Left hindlimb (tissue), 1 donor: Measurements from ENCODE around the gene NTRK3.

Source experiments
- DNase-seq: peaks from one replicate; pipeline ENCODE4 v3.0.0-alpha.2; 2018

The NTRK3 gene

DNA sequence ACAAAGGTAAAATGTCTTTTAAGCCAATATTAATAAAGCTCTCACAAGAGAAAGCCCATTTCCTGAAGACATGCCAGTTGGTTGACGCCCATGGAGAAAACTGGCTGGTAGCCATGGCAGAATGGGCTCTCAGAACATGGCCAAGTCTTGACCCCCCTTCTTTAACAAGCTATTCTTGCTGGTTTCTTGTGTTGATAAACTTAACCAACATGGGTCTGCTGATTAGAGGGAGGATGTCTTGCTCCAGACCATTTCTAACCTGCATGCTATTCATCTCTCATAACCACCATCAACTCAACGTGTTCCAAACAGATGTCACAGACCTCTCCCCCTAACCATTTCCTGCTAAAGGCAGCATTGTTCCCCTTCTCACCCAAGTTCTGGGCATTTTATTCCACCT, 25.7 kb downstream of the NTRK3 start:
- no peak for DNase-seq

- no peak for DNase-seq
Measured at GRCh38 chr15:88225461-88225860, 31.1 kb downstream of the NTRK3 start.

DNA sequence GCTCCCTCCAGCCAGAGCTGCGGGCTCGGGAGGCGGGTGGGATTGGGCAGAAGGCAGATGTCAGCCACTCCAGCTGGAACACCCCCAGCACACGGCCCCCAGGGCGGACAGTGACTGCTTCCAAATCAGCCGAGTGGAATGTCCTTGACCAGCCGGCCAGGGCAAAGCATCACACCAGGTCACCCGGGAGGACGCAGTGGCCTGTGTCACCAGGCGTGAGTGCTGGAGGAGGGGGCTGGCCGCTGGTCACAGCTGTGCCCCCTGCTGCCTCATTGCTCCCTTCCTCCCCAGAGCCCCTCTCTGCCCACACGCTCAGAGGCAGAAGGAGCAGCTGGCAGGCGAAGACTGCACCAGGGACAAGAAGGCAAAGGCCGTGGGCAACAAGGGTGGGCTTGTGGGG, 33.5 kb downstream of the NTRK3 start:
- no peak for DNase-seq

- no peak for DNase-seq
Measured at GRCh38 chr15:88221836-88222235, 34.7 kb downstream of the NTRK3 start.

DNA sequence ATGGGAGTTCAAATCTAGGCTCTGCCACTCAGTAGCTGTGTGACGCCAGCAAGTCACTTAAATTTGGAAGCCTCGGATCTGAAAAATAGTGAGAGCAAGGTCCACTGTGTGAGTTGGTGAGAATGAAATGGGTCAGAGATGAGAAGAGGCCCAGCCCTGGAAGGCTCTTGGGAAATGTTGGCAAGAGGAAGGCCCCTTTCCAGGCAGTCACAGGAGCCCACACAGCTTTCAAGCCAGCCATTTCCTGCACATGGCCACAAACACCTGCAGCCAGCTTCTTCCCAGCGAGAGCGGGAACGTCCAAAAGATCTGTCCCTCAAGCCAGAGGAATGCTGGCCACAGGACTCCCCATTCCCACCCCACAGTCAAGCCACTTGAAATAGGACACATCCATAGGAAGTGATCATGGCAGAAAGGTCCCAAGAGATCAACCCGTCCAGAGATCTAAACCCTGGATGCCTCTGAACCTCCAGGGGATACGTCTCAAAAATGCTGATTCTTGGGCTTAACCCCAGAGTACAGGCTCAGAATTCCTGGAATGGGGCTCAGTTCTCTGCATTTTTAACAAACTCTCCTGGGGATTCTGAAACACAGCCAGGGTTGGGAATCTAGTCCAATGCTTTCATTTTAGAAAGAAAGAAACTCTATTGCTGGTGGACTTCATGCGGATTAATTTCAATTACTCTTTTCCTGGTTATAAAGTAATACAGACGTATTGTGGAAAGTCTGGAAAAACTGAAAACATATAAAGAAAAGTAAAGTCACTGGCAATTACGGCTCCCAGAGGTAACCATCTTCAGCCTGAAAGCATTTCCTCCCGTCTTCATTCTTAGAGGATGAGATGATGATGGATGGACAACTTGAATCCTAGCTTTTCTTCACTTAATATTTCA, 35.9 kb downstream of the NTRK3 start:
- no peak for DNase-seq

GRCh38 chr15:88219623-88220022, 36.9 kb downstream of the NTRK3 start:
- no peak for DNase-seq

DNA sequence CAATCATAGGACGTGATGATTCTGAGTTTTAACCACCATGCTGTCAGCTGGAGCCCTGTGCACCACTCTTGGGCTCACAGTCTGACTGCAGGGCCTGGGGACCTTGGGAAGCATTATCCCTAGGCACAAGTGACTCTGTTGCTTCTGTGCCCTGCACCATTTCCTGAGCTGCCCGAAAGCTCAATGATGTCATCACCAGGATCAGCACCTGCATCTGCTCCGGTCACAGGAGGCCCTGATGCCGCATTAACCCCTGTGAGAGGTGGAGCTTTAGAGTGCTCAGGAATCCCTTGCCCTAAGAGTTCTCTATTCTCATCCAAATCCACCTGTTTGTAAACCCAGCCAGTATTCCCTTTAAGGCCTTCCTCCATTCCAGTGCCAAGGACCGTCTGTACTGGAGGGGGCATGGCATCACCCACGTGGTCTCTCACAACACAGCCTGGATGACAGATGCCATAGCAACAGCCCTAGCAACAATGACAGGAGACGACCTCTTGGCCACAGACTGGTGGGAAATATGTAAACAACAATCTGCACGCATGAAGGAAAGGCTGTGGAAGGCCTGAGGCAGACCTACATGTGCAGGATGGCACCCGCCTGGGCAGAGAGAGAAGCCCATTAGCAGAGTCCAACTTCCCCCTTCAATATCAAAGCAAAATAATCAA, 37.9 kb downstream of the NTRK3 start:
- DNase-seq, result no peak

- no peak for DNase-seq
Measured at GRCh38 chr15:88215066-88215648, 41.4 kb downstream of the NTRK3 start.

DNA sequence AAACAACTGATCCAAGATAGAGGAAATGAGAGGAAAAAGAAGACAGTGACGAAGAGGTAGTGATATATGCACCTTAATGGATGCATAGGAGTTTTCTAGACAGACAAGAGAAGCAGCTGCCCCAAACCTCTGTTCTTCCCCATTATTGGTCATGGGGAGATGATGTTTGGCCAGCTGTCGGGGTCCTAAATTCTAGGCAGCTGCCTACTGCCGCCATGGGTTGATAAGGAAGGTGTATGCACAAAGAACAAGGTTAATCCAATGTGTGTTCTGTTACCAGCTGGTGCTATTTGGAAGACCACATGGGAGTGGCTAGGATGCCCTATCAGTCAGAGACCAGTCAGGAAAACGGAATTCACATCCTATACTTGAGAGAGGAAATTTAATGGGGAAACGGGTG, 47.4 kb downstream of the NTRK3 start:
- DNase-seq, result no peak

DNA sequence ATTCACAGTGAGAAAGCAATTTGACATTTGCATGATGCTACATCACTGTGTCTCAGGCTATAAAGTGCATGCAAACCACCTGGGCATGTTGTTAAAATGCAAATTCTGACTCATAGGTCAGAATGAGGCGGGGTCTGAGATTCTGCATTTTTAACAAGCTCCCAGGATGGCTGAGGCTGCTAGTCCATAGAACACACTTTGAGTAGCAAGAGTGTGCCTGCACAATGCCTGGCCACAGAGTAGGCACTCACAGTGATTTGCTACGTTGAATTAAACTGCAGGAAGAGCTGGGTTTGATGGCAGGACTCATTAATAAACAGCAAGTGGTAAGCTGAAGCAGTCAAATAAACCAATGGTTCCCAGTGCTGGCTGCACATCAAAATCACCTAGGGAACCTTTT, 48.1 kb downstream of the NTRK3 start:
- no peak for DNase-seq

- no peak for DNase-seq
Measured at GRCh38 chr15:88207565-88207964, 49.0 kb downstream of the NTRK3 start.

- DNase-seq, result no peak
Measured at GRCh38 chr15:88204584-88204983, 52.0 kb downstream of the NTRK3 start.

- no peak for DNase-seq
Measured at GRCh38 chr15:88202231-88202630, 54.3 kb downstream of the NTRK3 start.

DNA sequence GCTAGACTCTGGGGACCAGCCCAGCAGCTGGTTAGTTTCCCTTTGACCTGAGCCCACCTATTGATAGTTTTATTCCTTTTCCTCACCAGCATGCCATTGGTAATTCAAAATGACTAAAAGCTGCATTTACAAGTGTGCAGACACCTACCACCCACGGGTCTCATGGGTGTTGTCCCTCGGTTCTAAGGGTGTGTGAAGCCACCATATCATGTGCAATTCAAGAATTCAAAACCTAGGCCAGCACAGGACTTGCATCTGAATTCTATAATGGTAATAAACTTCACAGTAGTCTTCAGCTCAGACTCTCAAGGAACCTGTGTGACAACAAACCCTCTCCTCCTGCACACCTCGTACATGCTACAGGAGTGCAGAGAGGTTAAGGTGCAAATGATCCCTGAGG, 55.3 kb downstream of the NTRK3 start:
- no peak for DNase-seq

- no peak for DNase-seq
Measured at GRCh38 chr15:88196961-88197360, 59.6 kb downstream of the NTRK3 start.

DNA sequence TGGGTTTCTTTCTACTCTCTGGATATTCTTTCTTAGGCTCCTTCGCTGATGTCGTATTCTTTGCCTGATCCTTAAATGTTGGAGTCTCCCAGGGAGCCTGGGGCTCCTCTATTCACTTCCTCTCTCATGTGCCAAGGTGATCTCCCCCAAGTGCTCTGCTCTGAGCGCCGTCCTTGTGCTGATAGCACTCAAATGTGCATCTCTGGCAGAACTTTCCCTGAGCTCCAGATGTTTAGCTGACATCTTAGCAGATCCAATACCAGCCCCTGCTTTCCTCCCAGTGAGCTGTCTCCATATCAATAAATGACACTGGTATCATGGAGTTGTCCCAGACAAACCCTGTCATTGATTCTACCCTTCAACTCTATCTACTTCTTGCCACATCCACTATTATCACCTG, 62.4 kb downstream of the NTRK3 start:
- no peak for DNase-seq

GRCh38 chr15:88193415-88193814, 63.1 kb downstream of the NTRK3 start:
- no peak for DNase-seq

GRCh38 chr15:88191812-88192165, 64.8 kb downstream of the NTRK3 start:
- DNase-seq, result no peak

DNA sequence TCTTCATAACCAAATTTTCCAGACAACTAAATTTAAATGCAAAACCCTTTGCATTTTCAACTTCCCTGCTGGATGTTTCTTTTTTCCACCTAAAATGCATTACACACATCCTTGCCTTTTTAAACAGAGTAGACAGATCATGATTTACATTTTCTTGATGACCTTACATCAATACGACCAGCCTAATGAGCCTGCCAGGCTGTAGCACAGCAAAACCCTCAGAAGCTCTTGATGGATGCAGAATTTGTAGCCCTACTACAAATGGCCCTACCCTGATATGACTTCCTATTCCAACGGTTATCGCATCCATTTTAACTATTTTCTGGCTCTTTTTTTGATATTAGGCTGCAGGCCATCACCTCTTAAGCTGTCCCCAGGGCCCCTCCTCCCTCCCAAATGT, 66.3 kb downstream of the NTRK3 start:
- DNase-seq, result no peak

GRCh38 chr15:88188300-88188699, 68.2 kb downstream of the NTRK3 start:
- no peak for DNase-seq

- no peak for DNase-seq
Measured at GRCh38 chr15:88187195-88187594, 69.3 kb downstream of the NTRK3 start.

- no peak for DNase-seq
Measured at GRCh38 chr15:88185584-88185983, 71.0 kb downstream of the NTRK3 start.

DNA sequence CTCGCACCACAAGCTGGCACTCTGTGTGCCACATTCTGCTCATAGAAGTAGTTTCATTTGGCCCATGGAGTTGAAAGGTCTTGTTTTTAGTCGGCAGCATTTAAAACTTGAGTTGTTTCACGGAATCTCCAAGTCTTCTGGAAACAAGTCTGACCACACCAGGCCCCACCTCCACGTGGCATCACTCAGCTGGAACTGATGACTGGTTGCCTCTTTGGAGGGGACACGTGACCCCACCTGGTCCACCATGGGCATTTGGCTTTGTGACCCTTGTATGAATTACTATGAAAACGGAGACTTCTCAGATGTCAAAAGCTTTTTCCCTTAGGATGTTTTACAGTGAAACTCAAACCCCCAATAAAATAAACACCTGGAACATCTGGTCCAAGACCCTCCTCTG, 74.9 kb downstream of the NTRK3 start:
- DNase-seq, result no peak

DNA sequence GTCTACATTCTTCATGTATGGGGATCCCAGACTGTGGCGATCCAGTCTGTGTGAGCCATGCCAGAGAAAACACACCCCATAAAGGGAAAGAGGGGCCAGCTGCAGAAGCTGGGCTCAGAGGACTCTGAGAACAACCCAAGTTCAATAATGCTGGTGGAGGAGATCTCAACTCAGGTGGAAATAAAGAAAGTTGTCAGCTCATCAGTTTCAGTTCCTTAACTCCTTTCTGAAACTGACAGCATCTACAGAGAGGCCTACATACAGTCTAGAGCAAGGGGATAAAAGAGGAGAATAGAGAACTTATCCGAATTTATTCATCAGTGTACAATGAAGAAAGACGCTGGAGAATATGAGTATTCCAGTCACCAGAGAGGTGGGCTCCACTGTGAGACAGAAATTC, 77.0 kb downstream of the NTRK3 start:
- DNase-seq, result no peak
